Left cardiac atrium (tissue), 4 donors: Measurements from ENCODE around the gene INPP5E. TPM values are rescaled to one million over a fixed set of nuclear protein-coding genes. Genes with fewer than 3 reads are reported as not detected.

Experiments used
- ATAC-seq, 2 donors: fragments of 200-7000 bp; cut with Tn5 transposase; one replicate each; pipeline ENCODE4 v1.9.1; 2020; ENCODE audit warnings: mild to moderate bottlenecking in 2 of 2, moderate library complexity in 2 of 2
- DNase-seq: peaks from one replicate; pipeline ENCODE4 v3.0.0-alpha.2; 2020
- intact Hi-C, 2 donors: fragments of 100-400 bp; cut with DNase I; formaldehyde crosslinking; loops; one replicate each; pipeline versions ENCODE4 v1.14.1 to v1.15.1; 2022 to 2023
- total RNA-seq, 2 donors: library from RNA; stranded (reverse); fragmentation: NEBNext Ultra II Directional; extraction: Animal tissue kit (Norgen Biotek cat#: 25700); gene quantifications; one replicate each; pipeline ENCODE4 v1.2.1, GENCODE V29; 2021
- donor health status: DM: no; HTN: yes; CAD: no.
- donor health status: DM: no; HTN: yes; CAD: no; lungs with severe emphysema.
- donor health status: DM: yes; HTN: yes; CAD: no.
- donor health status: Dilated cardiomyopathy.

The INPP5E gene
- total RNA-seq, 2 donors from 2014 or later = 9.5 to 10.1 TPM

DNA sequence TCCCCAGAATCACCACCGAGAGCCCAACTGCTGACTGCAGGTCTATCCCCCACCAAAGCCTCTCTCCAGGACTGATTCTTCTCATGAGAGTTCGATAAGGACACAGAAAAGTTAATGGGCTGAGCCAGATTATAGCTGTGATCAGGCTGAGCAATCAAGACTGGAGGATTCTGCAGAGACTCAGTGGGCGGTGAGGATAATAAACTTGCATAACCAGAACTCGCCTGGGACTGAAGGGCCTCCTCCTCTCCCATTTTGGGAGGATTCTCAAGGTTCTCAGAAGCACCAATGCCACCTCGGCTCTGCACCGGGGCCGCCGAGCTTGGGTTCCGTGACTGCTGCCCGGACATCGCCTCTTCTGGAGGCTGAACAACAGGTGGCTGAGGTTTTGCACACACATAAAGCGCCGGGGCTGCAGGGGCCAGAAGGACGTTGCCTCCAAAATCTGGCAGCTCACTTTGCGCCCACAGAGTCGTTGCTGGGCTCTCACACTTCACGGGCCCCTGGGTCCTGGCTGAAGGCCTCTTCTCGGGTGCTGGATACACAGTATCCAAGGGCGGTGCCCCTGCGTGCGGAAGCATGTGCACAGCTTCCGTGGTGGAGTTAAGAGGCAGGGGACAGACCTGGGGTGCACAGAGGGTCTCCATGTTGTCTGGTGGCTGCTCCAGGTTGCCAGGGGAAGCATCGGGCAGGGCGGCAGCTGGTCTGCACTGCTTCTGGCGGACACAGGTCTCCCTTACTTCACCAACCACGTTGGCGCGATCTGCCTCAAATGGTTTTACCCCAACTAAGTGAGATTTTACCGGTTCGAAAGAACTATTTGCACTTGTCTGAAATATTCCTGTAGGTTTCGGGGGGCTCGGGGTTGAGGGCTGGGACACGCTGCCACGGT is 35.6 kb upstream of the INPP5E start:
- ATAC-seq = no peak
- DNase-seq = no peak
- intact Hi-C loops = no loop called here

DNA sequence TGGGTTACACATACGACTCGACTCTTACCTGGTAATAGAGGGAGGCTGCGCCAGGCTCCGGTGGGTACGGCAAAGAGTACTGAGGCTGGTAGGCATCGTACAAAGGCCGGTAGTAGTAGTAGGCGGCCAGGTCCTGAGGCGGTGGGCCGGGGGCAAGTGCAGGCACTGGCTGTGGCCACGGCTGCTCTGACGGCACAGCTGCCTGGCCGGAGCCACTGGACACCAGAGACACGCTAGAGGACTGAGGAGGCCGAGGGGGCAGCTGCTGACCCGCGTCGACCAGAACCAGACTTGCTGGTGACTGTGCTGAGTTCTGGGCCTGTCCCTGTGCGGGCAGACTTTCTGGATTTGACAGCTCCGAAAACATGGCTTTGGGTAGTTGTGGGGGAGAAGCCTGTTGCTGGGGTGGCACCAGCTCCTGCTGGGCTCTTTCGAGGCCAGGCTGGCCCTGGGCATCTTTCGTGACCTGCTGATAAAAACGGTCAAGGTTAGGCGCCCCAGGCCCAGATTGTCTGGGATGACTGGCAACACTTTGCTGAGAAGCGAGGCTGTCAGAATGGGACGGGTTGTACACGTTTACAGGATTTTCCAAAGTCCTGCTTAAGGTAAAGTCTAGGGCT is 34.5 kb upstream of the INPP5E start:
- ATAC-seq = no peak
- no peak for DNase-seq
- intact Hi-C loops = no loop called here

- intact Hi-C loops = no loop called here
- DNase-seq (no peak), ATAC-seq (no peak)
Observed at GRCh38 chr9:136473354-136473721, 33.7 kb upstream of the INPP5E start.

GRCh38 chr9:136472640-136473353 is 33.2 kb upstream of the INPP5E start:
- DNase-seq = no peak
- intact Hi-C loops = no loop called here
- no peak for ATAC-seq

GRCh38 chr9:136471802-136472487 is 32.3 kb upstream of the INPP5E start:
- DNase-seq (no peak), ATAC-seq (no peak)
- intact Hi-C loops = no loop called here

DNA sequence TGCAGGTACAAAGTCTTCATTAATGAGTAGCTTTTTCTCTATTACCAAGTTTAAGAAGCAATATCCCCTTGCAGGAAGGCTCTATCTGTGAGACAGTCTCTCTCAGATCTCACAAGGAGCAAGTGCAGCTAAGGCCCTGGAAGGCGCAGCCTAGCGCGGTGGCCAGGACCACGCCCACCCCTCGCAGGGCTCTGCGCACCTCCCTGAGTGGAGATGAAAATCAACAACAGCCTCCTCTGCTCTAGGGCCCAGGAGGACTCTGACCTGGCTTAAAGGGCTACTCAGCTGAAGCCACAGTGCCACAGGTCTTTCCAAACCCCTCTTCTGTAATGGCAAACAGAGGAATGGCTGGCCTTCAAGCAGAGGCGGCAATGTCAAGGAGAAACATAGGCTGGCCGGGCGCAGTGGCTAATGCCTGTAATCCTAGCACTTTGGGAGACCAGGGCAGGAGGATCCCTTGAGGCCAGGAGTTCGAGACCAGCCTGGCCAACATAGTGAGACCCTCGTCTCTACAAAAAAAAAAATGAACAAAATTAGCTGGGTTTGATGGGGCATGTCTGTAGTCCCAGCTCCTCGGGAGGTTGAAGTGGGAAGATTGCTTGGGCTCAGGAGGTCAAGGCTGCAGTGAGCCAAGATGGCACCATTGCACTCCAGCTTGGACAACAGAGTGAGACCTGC is 31.3 kb upstream of the INPP5E start:
- ATAC-seq = no peak
- no peak for DNase-seq
- intact Hi-C loops = no loop called here

DNA sequence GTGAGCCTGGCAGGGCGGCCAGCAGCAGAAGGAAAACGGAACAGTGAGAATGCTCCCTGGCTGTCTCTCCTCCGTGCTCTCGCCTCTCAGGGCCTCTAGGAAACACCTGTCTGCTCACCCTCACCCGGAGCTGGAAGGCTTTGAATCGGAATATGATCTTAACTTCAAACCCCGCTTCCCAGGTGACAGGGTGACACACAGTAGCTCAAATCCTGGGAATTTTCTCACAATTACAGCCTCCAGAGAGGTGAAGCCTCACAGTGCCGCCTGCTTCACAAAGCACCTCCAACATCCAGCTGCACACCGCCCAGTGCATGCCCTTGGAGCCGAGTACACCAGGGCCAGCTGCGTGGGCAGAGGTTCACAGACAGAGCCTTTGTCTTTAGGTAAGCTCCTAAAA is 30.7 kb upstream of the INPP5E start:
- DNase-seq (no peak), ATAC-seq (no peak)
- intact Hi-C loops = no loop called here

DNA sequence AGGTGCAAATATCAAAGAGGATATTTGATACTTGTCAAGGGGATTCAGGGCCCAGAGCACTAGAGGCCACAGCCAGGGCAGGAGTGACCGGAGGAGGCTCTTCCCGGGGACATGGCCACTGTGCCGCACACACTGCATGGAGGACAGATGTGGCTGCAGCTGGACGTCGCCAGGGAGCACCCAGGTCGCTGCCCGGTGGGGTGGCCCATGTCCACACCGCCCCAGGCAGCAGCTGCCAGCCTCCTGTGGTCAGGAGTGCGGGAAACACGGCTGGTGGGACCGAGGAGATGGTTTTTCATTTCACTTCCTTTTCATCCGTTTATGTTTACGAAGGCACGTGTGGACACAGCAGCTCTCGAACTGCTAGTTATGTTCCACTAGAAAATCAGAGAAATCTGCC is 28.1 kb upstream of the INPP5E start:
- DNase-seq (no peak), ATAC-seq (no peak)
- intact Hi-C loops = no loop called here

GRCh38 chr9:136466155-136466541 is 26.5 kb upstream of the INPP5E start:
- DNase-seq (no peak), ATAC-seq (no peak)
- intact Hi-C loops = no loop called here

DNA sequence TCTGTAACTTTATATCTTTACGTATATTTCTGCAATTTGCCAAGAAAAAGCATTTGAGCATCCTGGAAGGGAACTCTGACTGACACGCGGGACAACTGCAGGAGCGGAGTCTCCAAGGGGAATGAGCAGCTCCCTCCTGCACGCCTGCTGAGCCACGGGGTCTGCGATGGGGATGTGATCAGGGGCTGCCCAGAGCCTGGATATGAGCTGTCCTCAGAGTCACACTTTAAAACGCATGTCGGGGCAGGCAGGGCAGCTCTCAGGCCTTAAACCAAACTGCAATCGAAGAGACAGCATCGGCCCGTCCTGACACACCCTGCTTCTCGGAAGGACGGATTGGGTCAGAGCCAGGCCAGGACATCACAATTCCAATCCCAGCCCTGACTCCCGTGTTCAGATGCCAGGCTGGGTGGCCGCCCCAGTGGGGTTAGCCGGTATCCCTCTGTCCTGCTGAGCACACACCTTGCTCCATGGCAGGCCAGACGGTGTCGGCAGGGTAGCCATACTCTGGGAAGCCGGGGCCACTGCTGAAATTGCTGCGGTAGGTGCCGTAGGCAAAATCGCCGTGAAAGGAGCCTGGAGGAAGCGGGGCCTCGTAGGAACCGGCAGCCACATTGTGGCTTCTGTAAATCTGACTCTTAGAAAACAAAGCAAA is 26.0 kb upstream of the INPP5E start:
- no peak for DNase-seq
- no peak for ATAC-seq
- intact Hi-C loops = no loop called here

DNA sequence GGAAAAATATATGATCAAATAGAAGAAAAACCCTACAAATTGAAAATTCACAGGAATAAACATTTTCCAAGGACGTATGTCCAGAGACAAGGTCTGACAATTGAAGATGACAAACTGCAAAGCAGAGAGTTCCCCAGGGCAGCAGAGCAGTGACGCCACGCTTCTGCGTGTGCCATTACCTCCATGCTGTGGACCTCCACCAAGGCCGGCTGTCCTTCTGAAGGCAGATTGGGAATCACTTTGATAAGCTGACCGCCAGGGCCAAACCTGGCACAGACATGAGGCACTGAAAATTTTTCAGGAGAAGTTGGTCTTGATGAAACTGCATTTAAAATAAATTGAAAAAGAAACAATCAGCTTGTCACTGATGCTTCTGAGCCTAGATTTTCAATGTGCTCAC is 24.6 kb upstream of the INPP5E start:
- intact Hi-C loops = no loop called here
- ATAC-seq = no peak
- no peak for DNase-seq

DNA sequence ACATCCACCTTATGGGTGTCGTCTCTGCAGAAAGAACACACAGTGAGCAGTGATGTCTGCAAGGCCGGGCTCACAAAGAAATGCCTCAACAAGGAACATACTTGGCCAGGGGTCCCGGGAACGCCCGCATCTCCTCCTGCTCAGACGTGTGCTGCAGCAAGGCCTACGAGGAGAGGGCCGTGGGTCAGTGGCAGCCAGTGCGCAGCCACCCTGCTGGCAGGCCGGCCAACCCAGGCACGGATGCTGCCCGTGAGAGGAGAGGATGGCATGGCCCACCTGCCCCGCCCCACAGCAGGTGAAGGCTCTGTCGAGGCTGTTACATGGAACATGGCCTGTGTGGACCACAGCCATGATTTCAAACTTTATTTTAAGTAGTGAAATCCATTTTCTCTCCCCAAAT is 23.9 kb upstream of the INPP5E start:
- no peak for DNase-seq
- intact Hi-C loops = no loop called here
- no peak for ATAC-seq

DNA sequence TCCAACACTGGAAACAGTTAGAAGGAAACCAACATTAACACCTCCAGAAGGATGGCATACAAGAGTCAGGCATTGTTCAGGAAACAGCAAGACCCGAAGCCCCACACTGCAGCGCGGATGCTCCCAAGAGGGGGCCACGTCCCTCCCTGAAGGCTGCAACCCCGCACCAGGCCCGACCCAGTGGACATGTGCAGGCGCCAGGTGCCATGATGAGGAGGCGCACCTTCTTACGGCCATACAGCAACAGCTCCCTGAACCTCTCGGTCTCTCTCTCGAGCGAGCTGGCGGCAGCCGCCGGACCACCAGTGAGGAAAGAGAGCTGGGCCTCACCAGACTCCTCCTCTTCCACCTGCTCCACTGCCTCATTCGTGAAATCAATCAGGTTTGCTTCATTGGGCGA is 23.0 kb upstream of the INPP5E start:
- ATAC-seq = no peak
- no peak for DNase-seq
- intact Hi-C loops = no loop called here

DNA sequence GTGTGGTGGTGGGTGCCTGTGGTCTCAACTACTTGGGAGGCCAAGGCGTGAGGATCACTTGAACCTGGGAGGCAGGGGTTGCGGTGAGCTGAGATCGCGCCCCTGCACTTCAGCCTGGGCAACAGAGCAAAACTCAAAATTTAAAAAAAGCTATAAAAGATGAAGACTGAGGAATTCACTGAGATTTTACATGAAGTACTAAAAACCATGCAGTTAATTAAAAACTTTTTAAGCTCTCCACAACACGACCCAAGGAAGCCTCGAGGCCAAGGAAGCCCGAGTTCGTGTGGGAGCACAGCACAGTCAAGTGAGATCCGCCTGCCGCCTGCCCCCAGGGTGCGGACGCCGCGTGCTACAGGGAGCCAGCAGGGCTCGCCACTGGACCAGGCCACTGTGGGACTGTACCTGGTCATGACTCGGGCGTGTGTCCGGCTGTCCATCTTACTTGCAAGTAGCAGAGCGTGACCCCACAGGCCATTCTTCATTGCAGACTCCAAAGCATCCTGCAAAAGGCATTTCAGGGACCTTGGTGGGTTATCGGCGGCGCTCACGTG is 21.2 kb upstream of the INPP5E start:
- DNase-seq = no peak
- ATAC-seq = no peak
- intact Hi-C loops = no loop called here

GRCh38 chr9:136459425-136459824 is 19.8 kb upstream of the INPP5E start:
- ATAC-seq (no peak), DNase-seq (no peak)
- intact Hi-C loops = no loop called here

GRCh38 chr9:136457326-136457725 is 17.7 kb upstream of the INPP5E start:
- intact Hi-C loops = no loop called here
- ATAC-seq (no peak), DNase-seq (no peak)

DNA sequence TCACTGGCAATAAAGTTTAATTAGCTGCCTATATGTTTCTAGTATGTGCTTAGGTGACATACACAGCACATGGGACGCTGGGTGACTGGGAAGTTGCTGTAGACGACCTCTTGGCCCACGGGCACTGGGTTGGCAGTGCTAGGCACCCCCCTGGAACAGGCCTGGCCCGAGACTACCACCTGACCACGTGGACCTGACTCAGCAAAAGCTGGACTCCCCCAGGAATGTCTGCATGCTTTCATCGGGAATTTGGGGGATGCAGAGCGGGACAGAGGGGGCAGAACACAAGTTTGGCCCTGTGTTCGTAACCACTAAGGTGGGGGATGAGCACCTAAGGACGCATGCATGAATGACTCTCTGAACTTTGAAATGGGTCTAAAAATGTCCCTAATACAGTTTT is 16.6 kb upstream of the INPP5E start:
- intact Hi-C loops = no loop called here
- ATAC-seq (no peak), DNase-seq (no peak)
